Activated T-cell treated with anti-CD3 and anti-CD28 coated beads for 1 hour (primary cell): ENCODE results near the gene KBTBD2.
A peak's percentile ranks its signal among the peaks of the same experiment; 100 is the strongest.
"Not testable (repeated sequence)": the region's sequence is repeated elsewhere in the genome, so short reads cannot be mapped to it uniquely, and the experiment has no call there.

ENCODE experiments used
- DNase-seq: peaks from one replicate; pipeline ENCODE4 v3.0.0-alpha.2; 2020; ENCODE audit warnings: low read depth

The KBTBD2 gene

GRCh38 chr7:32891043-32891799 is at the start of gene KBTBD2:
KBTBD2 (minus strand) TSS chr7:32891760; CDS start chr7:32879604, 12,156 bp downstream.
- DNase-seq = peak; percentile 68

GRCh38 chr7:32941181-32941580 is 49.6 kb upstream of the KBTBD2 start:
- DNase-seq = no peak

GRCh38 chr7:32937344-32938174 is 46.0 kb upstream of the KBTBD2 start:
- no peak for DNase-seq

GRCh38 chr7:32936689-32937088 is 45.1 kb upstream of the KBTBD2 start:
- no peak for DNase-seq

GRCh38 chr7:32935558-32935957 is 44.0 kb upstream of the KBTBD2 start:
- DNase-seq = no peak

- DNase-seq = no peak
These were observed 38.8 kb upstream of the KBTBD2 start for GRCh38 chr7:32930378-32930777.

- no peak for DNase-seq
These were observed 38.0 kb upstream of the KBTBD2 start for GRCh38 chr7:32929430-32930143.

- DNase-seq = no peak
These were observed 37.3 kb upstream of the KBTBD2 start for GRCh38 chr7:32928785-32929298.

- no peak for DNase-seq
These were observed 30.3 kb upstream of the KBTBD2 start for GRCh38 chr7:32921896-32922295.

GRCh38 chr7:32916994-32917393 is 25.4 kb upstream of the KBTBD2 start:
- not testable (repeated sequence) for DNase-seq

- no peak for DNase-seq
These were observed 24.4 kb upstream of the KBTBD2 start for GRCh38 chr7:32916006-32916405.

GRCh38 chr7:32915041-32915536 is 23.5 kb upstream of the KBTBD2 start:
- DNase-seq = no peak

- no peak for DNase-seq
These were observed 22.6 kb upstream of the KBTBD2 start for GRCh38 chr7:32914184-32914583.

GRCh38 chr7:32910195-32910594 is 18.6 kb upstream of the KBTBD2 start:
- no peak for DNase-seq

- DNase-seq = peak; percentile 44
These were observed 13.7 kb upstream of the KBTBD2 start for GRCh38 chr7:32905175-32905662.

GRCh38 chr7:32901629-32902028 is 10.1 kb upstream of the KBTBD2 start:
- DNase-seq = no peak

GRCh38 chr7:32900433-32900995 is 9.0 kb upstream of the KBTBD2 start:
- DNase-seq = no peak

- DNase-seq = not testable (repeated sequence)
These were observed 5.8 kb upstream of the KBTBD2 start for GRCh38 chr7:32897376-32897775.

GRCh38 chr7:32896564-32897347 is 5.2 kb upstream of the KBTBD2 start:
- no peak for DNase-seq

GRCh38 chr7:32894171-32894570 is 2.6 kb upstream of the KBTBD2 start:
- DNase-seq = no peak

GRCh38 chr7:32893722-32894121 is 2.2 kb upstream of the KBTBD2 start:
- no peak for DNase-seq
